Activated CD4-positive, CD25-positive, alpha-beta regulatory T cell treated with anti-CD3 and anti-CD28 coated beads, Interleukin-2, amount 50 U/mL, for 24 hours (primary cell): Measurements from ENCODE around the gene BTBD10.

Experiments used
- ATAC-seq, 2 donors: fragments of 150-1000 bp; cut with Tn5 transposase; one replicate each; pipeline ENCODE4 v1.10.0; 2021; ENCODE audit warnings: mild to moderate bottlenecking in 1 of 2, moderate library complexity in 1 of 2

BTBD10 gene

GRCh38 chr11:13338019-13338426 lies 125.0 kb downstream of the BTBD10 start:
- peak; percentile 67 to 70 for ATAC-seq
